IMR-90 (cell line): ENCODE measurements around the gene MAN1A2.

Experiments
- CHD1 ChIP-seq: IDR thresholded peaks from 2 replicates; pipeline ENCODE4 v1.6.1; 2012; ENCODE audit warnings: low read depth, low read length, improper control_type of control experiment
- MXI1 ChIP-seq: IDR thresholded peaks from 2 replicates; pipeline ENCODE4 v1.6.1; 2012; ENCODE audit warnings: low read depth, mild to moderate bottlenecking, low read length, moderate library complexity, borderline replicate concordance
- POLR2A ChIP-seq: IDR thresholded peaks from 2 replicates; pipeline ENCODE4 v1.6.1; 2012; ENCODE audit warnings: mild to moderate bottlenecking, low read depth, low read length
- TF ChIP-seq, protein P1 (sequence below): fragments of 150-350 bp; IDR thresholded peaks from 2 replicates; pipeline ENCODE4 v1.6.1; 2017; ENCODE audit warnings: mild to moderate bottlenecking, antibody characterized with exemption, low read length, low read depth
- TF ChIP-seq, protein P2 (sequence below): conservative IDR thresholded peaks from 2 replicates; pipeline ENCODE4 v1.5.1; 2012; ENCODE audit warnings: mild to moderate bottlenecking, low read depth, low read length, improper control_type of control experiment

DNA sequence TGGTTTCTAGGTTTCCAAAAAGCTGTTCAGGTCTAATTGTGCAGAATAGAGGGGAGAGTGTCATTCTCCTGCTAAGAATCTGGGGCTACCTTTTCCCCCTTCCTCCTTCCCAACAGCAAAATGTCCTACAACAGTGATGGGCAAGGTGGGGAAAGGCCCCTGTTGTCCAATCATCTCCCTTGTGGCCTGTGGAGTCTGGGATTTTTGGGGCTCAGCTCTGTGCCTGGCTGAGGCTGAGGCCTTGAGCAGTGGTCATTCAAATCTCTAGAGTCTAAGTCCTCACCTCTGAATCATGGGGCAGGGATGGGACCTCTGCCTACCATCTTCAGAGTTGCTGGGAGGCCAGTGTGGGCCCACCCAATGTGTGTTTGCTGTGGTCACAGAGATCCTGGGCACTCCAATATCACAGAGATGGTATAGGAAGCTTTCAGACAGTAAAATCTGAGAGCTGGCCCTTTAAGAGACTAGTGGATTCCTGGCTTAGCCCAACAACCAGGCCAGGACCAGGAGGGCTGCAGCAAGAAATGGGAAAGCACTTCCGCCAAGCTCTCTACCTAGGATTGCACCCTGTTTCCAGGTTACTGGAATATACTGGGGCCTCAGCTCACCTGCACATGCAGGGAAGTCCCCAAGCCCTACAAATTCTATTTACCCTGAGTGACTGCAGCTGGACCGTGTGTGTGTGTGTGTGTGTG lies 210.1 kb downstream of the MAN1A2 start:
- TF ChIP-seq, protein P1, sequence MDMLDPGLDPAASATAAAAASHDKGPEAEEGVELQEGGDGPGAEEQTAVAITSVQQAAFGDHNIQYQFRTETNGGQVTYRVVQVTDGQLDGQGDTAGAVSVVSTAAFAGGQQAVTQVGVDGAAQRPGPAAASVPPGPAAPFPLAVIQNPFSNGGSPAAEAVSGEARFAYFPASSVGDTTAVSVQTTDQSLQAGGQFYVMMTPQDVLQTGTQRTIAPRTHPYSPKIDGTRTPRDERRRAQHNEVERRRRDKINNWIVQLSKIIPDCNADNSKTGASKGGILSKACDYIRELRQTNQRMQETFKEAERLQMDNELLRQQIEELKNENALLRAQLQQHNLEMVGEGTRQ, result no peak
- no peak for TF ChIP-seq MXI1
- TF ChIP-seq, protein P2, sequence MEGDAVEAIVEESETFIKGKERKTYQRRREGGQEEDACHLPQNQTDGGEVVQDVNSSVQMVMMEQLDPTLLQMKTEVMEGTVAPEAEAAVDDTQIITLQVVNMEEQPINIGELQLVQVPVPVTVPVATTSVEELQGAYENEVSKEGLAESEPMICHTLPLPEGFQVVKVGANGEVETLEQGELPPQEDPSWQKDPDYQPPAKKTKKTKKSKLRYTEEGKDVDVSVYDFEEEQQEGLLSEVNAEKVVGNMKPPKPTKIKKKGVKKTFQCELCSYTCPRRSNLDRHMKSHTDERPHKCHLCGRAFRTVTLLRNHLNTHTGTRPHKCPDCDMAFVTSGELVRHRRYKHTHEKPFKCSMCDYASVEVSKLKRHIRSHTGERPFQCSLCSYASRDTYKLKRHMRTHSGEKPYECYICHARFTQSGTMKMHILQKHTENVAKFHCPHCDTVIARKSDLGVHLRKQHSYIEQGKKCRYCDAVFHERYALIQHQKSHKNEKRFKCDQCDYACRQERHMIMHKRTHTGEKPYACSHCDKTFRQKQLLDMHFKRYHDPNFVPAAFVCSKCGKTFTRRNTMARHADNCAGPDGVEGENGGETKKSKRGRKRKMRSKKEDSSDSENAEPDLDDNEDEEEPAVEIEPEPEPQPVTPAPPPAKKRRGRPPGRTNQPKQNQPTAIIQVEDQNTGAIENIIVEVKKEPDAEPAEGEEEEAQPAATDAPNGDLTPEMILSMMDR, result no peak
- TF ChIP-seq POLR2A, result no peak
- TF ChIP-seq CHD1, result no peak
